Calu3 (cell line): ENCODE results near the gene RPS6KA1. TPM values are rescaled to one million over a fixed set of nuclear protein-coding genes. Genes with fewer than 3 reads are reported as not detected.

Experiments used
- Bru-seq: library from RNA; stranded (reverse); fragments of 400-500 nt; gene quantifications from one replicate; lab custom pipeline; 2021; lab: Mats Ljungman, UMichigan
- BruChase-seq, 2 experiments: library from RNA; stranded (reverse); fragments of 400-500 nt; gene quantifications; one replicate each; lab custom pipeline; 2021; lab: Mats Ljungman, UMichigan
- BruUV-seq: library from RNA; stranded (reverse); fragments of 400-500 nt; replicated peaks from 2 replicates; lab custom pipeline; 2021; lab: Mats Ljungman, UMichigan
- CTCF ChIA-PET: fragments of 300-600 bp; sonication (Branson Sonifier 250); formaldehyde crosslinking; loops from one replicate; lab custom pipeline; 2022; ENCODE audit warnings: antibody characterized with exemption; lab: Charles Lee
- DNase-seq: peaks from one replicate; pipeline ENCODE4 v3.0.0; 2022
- H3K27ac Mint-ChIP-seq: one replicate; pipeline ENCODE4 v1.8.0; 2022; ENCODE audit warnings: mixed read lengths; ENCODE audit not compliant: unreplicated experiment
- H3K27me3 Mint-ChIP-seq: one replicate; pipeline ENCODE4 v1.8.0; 2022; ENCODE audit warnings: mixed read lengths; ENCODE audit not compliant: unreplicated experiment
- H3K36me3 Mint-ChIP-seq: one replicate; pipeline ENCODE4 v1.8.0; 2022; ENCODE audit warnings: mild to moderate bottlenecking, moderate library complexity, mixed read lengths; ENCODE audit not compliant: insufficient read depth, unreplicated experiment
- H3K4me1 Mint-ChIP-seq: one replicate; pipeline ENCODE4 v1.8.0; 2022; ENCODE audit warnings: mild to moderate bottlenecking, low read depth, mixed read lengths; ENCODE audit not compliant: unreplicated experiment
- H3K4me3 Mint-ChIP-seq: one replicate; pipeline ENCODE4 v1.8.0; 2022; ENCODE audit warnings: mild to moderate bottlenecking, low read depth, moderate library complexity, mixed read lengths; ENCODE audit not compliant: unreplicated experiment
- H3K9me3 Mint-ChIP-seq: one replicate; pipeline ENCODE4 v1.8.0; 2022; ENCODE audit warnings: low read depth, mixed read lengths; ENCODE audit not compliant: unreplicated experiment
- intact Hi-C: fragments of 100-400 bp; cut with micrococcal nuclease; formaldehyde crosslinking; loops from one replicate; pipeline ENCODE4 v1.10.0; 2022; ENCODE audit not compliant: unreplicated experiment
- long read RNA-seq: library from polyadenylated mRNA; stranded (forward); transcript quantifications from one replicate; pipeline ENCODE4 v2.0.0, GENCODE V29; 2022
- total RNA-seq: library from RNA; stranded (reverse); gene quantifications from 2 replicates; pipeline ENCODE4 v1.2.3, GENCODE V29; 2022
- TF ChIP-seq, protein P1 (sequence below): fragments of 200-600 bp; IDR thresholded peaks from one replicate; pipeline ENCODE4 v1.8.0; 2022; ENCODE audit warnings: antibody characterized with exemption; ENCODE audit not compliant: unreplicated experiment

RPS6KA1 gene
- 25.8 and 28.1 TPM in 2 replicates for total RNA-seq
- Bru-seq, nascent RNA, result percentile 51 among the genes with signal in this experiment
- percentile 53 among the genes with signal in this experiment for BruChase-seq, experiment 1, labeled RNA remaining after a 6-hour chase
- percentile 51 among the genes with signal in this experiment for BruChase-seq, experiment 2, labeled RNA remaining after a 2-hour chase
- long read RNA-seq, transcript RPS6KA1-204 (22 exons, 3,186 nt), result major isoform, 32 of 41 reads
- long read RNA-seq, partial matches to known transcripts, result 3 of 41 reads
- long read RNA-seq, other reads (novel, unspliced or antisense), result 5 of 41 reads

DNA sequence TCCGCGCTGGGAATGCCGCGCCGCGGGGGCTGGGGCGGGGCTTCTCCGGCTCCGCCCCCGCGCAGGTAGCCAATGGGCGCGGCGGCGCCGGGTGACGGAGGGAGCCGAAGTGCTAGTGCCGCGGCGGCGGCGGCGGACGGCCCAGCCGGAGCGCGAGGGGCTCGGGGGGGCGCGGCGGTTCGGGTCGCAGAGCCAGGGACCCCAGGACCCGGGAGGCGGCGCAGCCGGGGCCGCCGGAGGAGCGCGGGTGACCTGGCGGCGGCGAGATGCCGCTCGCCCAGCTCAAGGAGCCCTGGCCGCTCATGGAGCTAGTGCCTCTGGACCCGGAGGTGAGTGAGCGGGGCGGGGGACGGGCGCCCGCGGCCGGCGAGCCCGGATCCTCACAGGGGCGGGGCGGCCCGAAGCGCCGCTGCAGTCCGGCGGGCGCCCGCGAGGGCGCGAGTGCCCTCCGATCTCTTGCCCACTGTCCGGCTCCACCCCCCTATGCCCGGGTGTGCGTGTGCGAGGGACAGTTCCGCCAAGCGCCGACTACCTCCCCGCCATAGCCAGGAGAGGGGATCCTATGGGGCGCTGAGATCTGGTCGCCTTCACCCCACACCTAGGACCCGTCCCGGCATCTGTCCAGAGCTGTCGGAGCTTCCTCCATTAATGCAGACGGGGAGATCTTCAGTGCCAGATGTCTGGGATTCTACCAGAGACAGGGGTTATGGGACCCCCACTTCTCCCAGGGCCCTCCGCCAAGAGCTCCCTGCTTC, at the start of gene RPS6KA1:
TSS of gene RPS6KA1 (plus strand) at position 107 of the 755 bp plus-strand sequence. CDS start at position 267, 160 bp downstream.
- Mint-ChIP-seq H3K4me3 (peak within 1 kb of the TSS; percentile 65), H3K36me3 (peaks cover 23% of the 10 kb centered on the region), H3K27ac (peak within 1 kb of the TSS; percentile 59), H3K4me1 (peaks cover 14% of the 10 kb centered on the region), H3K9me3 (no peaks in the 10 kb centered on the region), H3K27me3 (no peaks in the 10 kb centered on the region)
- peak; percentile 63 for DNase-seq
- intact Hi-C loops, result no loop called here
- TF ChIP-seq, protein P1, sequence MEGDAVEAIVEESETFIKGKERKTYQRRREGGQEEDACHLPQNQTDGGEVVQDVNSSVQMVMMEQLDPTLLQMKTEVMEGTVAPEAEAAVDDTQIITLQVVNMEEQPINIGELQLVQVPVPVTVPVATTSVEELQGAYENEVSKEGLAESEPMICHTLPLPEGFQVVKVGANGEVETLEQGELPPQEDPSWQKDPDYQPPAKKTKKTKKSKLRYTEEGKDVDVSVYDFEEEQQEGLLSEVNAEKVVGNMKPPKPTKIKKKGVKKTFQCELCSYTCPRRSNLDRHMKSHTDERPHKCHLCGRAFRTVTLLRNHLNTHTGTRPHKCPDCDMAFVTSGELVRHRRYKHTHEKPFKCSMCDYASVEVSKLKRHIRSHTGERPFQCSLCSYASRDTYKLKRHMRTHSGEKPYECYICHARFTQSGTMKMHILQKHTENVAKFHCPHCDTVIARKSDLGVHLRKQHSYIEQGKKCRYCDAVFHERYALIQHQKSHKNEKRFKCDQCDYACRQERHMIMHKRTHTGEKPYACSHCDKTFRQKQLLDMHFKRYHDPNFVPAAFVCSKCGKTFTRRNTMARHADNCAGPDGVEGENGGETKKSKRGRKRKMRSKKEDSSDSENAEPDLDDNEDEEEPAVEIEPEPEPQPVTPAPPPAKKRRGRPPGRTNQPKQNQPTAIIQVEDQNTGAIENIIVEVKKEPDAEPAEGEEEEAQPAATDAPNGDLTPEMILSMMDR, result no peak
- CTCF ChIA-PET, result interaction anchor here (0.7 to 2.9 kb wide), 3 partner anchors 8 to 403 kb away, joined by 3 to 20 read pairs (median 4); no protein-coding TSS in a partner anchor
- BruUV-seq, result no TSS peak

DNA sequence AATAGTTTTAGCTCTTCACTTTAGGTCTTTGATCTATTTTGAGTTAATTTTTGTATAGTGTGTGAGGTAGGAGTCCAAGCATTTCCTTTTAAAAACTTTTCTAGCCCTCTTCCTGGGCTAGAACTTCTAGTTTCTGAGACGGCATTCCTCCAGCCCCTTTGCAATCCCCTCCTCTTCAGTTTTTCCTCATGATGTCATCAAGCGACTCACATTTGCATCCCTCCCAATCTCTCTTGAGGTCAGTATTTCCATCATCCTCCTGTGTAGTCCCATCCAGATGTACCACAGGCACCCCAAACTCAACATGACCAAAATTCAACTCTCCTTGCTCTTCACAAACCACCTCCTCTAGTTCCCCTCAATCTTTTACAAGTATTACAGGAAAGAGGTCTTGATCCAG, 46.6 kb upstream of the RPS6KA1 start:
- DNase-seq, result no peak
- H3K27ac Mint-ChIP-seq, result no peak overlapping the region
- H3K4me1 Mint-ChIP-seq, result peaks cover 10% of the 10 kb centered on the region
- CTCF ChIA-PET, result no interaction called here
- H3K4me3 Mint-ChIP-seq, result no peak overlapping the region
- no TSS peak for BruUV-seq
- no peaks in the 10 kb centered on the region for H3K27me3 Mint-ChIP-seq
- intact Hi-C loops, result no loop called here
- TF ChIP-seq, protein P1, result no peak
- no peaks in the 10 kb centered on the region for H3K36me3 Mint-ChIP-seq
- H3K9me3 Mint-ChIP-seq, result no peaks in the 10 kb centered on the region

DNA sequence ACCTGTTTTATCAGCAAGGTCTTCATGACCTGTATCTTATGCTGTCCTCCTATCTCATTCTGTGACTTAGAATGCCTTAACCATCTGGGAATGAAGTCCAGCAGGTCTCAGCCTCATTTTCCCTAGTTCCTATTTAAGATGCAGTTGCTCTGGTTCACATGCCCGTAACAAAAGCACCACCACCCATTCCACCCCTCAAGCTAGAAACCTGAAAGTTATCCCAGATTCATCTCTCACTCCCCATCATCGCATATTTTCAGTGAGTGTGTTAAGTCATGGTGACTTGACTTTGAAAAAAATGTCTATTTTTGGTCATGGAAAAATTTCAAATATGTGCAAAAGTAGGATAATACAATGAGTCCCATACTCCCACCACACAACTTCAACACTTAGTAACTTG, 45.6 kb upstream of the RPS6KA1 start:
- no peak for DNase-seq
- no peaks in the 10 kb centered on the region for H3K27me3 Mint-ChIP-seq
- intact Hi-C loops, result no loop called here
- no peaks in the 10 kb centered on the region for H3K36me3 Mint-ChIP-seq
- TF ChIP-seq, protein P1, result no peak
- H3K9me3 Mint-ChIP-seq, result no peaks in the 10 kb centered on the region
- no TSS peak for BruUV-seq
- CTCF ChIA-PET, result no interaction called here
- H3K4me1 Mint-ChIP-seq, result peaks cover 10% of the 10 kb centered on the region
- H3K27ac Mint-ChIP-seq, result no peak overlapping the region
- no peak overlapping the region for H3K4me3 Mint-ChIP-seq

DNA sequence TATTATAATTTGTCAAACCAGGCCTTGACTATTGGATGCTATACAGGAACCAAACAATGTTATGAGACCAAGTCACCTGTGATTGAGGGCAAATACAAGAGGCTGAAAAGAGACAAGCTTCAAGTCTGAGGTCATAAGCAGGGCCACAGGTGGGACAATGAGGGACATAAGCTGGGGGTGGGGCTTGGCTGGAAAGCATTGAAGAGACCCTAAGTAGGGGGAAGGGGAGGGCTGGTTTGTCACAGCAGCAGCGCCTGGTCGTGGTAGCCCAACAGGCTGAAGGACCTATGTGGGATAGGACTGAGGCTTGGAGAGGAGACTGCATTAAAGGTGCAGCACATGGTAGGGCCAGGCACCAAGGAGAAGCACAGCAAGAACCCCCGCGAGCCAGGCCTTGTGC, 39.4 kb upstream of the RPS6KA1 start:
- Mint-ChIP-seq H3K4me1 (no peaks in the 10 kb centered on the region), H3K36me3 (no peaks in the 10 kb centered on the region), H3K4me3 (no peak overlapping the region), H3K27me3 (peaks cover 29% of the 10 kb centered on the region), H3K9me3 (no peaks in the 10 kb centered on the region), H3K27ac (no peak overlapping the region)
- intact Hi-C loops, result no loop called here
- TF ChIP-seq, protein P1, result no peak
- no peak for DNase-seq
- CTCF ChIA-PET, result interaction anchor here (1.4 kb wide), 1 partner anchor 11 kb away, joined by 3 read pairs; no protein-coding TSS in a partner anchor
- BruUV-seq, result no TSS peak
